Neuronal stem cell (in vitro differentiated cells): Measurements from ENCODE around the gene LHX4.
A peak's percentile ranks its signal among the peaks of the same experiment; 100 is the strongest.

Experiments
- DNase-seq: peaks from one replicate; pipeline ENCODE4 v3.0.0-alpha.2; 2013; ENCODE audit warnings: low spot score
- H2AFZ ChIP-seq: one replicate; pipeline ENCODE4 v1.6.1; 2013; ENCODE audit warnings: mild to moderate bottlenecking, low read length, inconsistent platforms
- H2AK5ac ChIP-seq: 2 replicates; pipeline ENCODE4 v1.6.1; 2013; ENCODE audit warnings: low read depth, mild to moderate bottlenecking, inconsistent platforms, low read length, moderate library complexity, mixed read lengths
- H2BK120ac ChIP-seq: 2 replicates; pipeline ENCODE4 v1.6.1; 2013; ENCODE audit warnings: low read depth, mild to moderate bottlenecking, inconsistent platforms, low read length, moderate library complexity, mixed read lengths
- H2BK12ac ChIP-seq: one replicate; pipeline ENCODE4 v1.6.1; 2013; ENCODE audit warnings: low read length, inconsistent platforms
- H2BK15ac ChIP-seq: 2 replicates; pipeline ENCODE4 v1.6.1; 2013; ENCODE audit warnings: mild to moderate bottlenecking, low read length, inconsistent platforms, mixed read lengths
- H2BK5ac ChIP-seq: one replicate; pipeline ENCODE4 v1.6.1; 2013; ENCODE audit warnings: inconsistent platforms, mild to moderate bottlenecking, low read length, moderate library complexity
- H3K14ac ChIP-seq: one replicate; pipeline ENCODE4 v1.6.1; 2013; ENCODE audit warnings: low read length, inconsistent platforms
- H3K18ac ChIP-seq: 2 replicates; pipeline ENCODE4 v1.6.1; 2013; ENCODE audit warnings: low read length, inconsistent platforms
- H3K23ac ChIP-seq: 2 replicates; pipeline ENCODE4 v1.6.1; 2013; ENCODE audit warnings: low read depth, mild to moderate bottlenecking, mixed read lengths, low read length, inconsistent platforms; ENCODE audit not compliant: poor library complexity
- H3K27ac ChIP-seq: replicated peaks from 3 replicates; pipeline ENCODE4 v1.5.1; 2013; ENCODE audit warnings: low read length, inconsistent platforms
- H3K27me3 ChIP-seq, 3 experiments: 2 replicates each; pipeline ENCODE4 v1.6.1; 2013; ENCODE audit warnings: low read length in 3 of 3, mild to moderate bottlenecking in 2 of 3, inconsistent platforms in 1 of 3, low read depth in 1 of 3, mixed read lengths in 1 of 3, moderate library complexity in 1 of 3; ENCODE audit not compliant: control insufficient read depth in 3 of 3, insufficient read depth in 3 of 3
- H3K36me3 ChIP-seq, 2 donors: replicated peaks in 1 of 2; 2 replicates each; pipeline ENCODE4 v1.6.1; 2013; ENCODE audit warnings: low read length in 2 of 2; ENCODE audit not compliant: control insufficient read depth in 2 of 2, insufficient read depth in 2 of 2
- H3K4ac ChIP-seq: 2 replicates; pipeline ENCODE4 v1.6.1; 2013; ENCODE audit warnings: inconsistent platforms, mild to moderate bottlenecking, low read length, moderate library complexity
- H3K4me1 ChIP-seq, 2 donors: 1 replicate in 1 of 2; 2 replicates in 1 of 2; pipeline ENCODE4 v1.6.1; 2013; ENCODE audit warnings: low read length in 2 of 2, low read depth in 1 of 2; ENCODE audit not compliant: control insufficient read depth in 2 of 2, insufficient read depth in 1 of 2
- H3K4me2 ChIP-seq: one replicate; pipeline ENCODE4 v1.6.1; 2013; ENCODE audit warnings: mild to moderate bottlenecking, low read length, inconsistent platforms; ENCODE audit not compliant: insufficient read depth, poor library complexity, severe bottlenecking
- H3K4me3 ChIP-seq, 2 donors: 2 replicates each; pipeline ENCODE4 v1.5.1; 2013; ENCODE audit warnings: low read length in 2 of 2, mild to moderate bottlenecking in 2 of 2, inconsistent platforms in 1 of 2, moderate library complexity in 1 of 2
- H3K79me1 ChIP-seq: one replicate; pipeline ENCODE4 v1.6.1; 2013; ENCODE audit warnings: low read depth, mild to moderate bottlenecking, inconsistent platforms, low read length, moderate library complexity
- H3K9ac ChIP-seq: one replicate; pipeline ENCODE4 v1.6.1; 2013; ENCODE audit warnings: mild to moderate bottlenecking, low read depth, low read length, inconsistent platforms; ENCODE audit not compliant: poor library complexity
- H3K9me3 ChIP-seq, 2 donors: replicated peaks in 1 of 2; 2 replicates each; pipeline versions ENCODE3 to v1.6.1; 2013; ENCODE audit warnings: low read length in 2 of 2, mild to moderate bottlenecking in 2 of 2, inconsistent platforms in 1 of 2, low read depth in 1 of 2, mixed read lengths in 1 of 2, moderate library complexity in 1 of 2; ENCODE audit not compliant: control insufficient read depth in 2 of 2, insufficient read depth in 1 of 2
- H4K8ac ChIP-seq: one replicate; pipeline ENCODE4 v1.6.1; 2013; ENCODE audit warnings: low read depth, mild to moderate bottlenecking, inconsistent platforms, low read length, moderate library complexity
- H4K91ac ChIP-seq: one replicate; pipeline ENCODE4 v1.6.1; 2013; ENCODE audit warnings: low read length, low read depth, mild to moderate bottlenecking, inconsistent platforms; ENCODE audit not compliant: poor library complexity
- WGBS, 2 donors: extraction: QIAGEN DNeasy Blood & Tissue Kit; methylation state at CpG; one replicate each; pipeline ENCODE4 v1.1.7; 2013; ENCODE audit warnings: missing lambda C conversion rate in 2 of 2, mixed read lengths in 1 of 2; ENCODE audit not compliant: insufficient read length in 2 of 2, insufficient replicate concordance in 1 of 2; ENCODE audit errors: extremely low coverage in 2 of 2; 5-methylcytosine and 5-hydroxymethylcytosine counted together

LHX4 gene

DNA sequence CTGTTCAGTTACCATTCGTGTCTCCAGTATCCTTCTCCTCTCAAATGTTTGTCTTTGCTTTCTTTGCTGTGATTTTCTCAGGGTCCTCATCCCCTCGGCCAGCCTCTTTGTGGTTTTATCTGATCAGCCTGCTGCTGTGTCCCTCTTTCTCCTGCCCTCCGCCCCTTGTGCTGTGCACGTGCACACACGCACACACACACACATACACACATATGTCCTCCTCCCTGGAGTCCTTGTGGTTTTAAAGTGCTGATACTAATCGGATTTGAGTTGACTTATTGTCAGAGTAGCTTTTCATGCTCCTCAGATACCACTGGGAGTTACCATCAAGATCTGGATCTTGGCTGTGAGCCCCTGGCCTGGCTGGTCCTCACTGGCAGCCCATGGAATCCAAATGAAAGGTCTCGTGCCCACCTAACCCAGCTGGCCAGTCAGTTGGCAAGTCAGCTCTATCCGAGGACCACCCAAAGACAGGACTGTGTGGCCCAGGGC is 41.3 kb upstream of the LHX4 start:
- H3K23ac ChIP-seq, result no peak overlapping the region
- H2BK12ac ChIP-seq, result no peak overlapping the region
- H3K4me1 ChIP-seq, result peaks cover 0 to 1% of the 10 kb centered on the region in 2 donors
- H3K9ac ChIP-seq, result no peak overlapping the region
- no peak overlapping the region for H2BK120ac ChIP-seq
- H2BK5ac ChIP-seq, result no peak overlapping the region
- no CpG with 5 or more reads among the region's 8 CpGs for WGBS, 2 donors
- no peak overlapping the region for H3K4me3 ChIP-seq
- H3K4me2 ChIP-seq, result no peak overlapping the region
- no peak overlapping the region for H3K18ac ChIP-seq
- no peak overlapping the region for H4K8ac ChIP-seq
- no peak overlapping the region for H2AK5ac ChIP-seq
- no peak overlapping the region for H2BK15ac ChIP-seq
- no peak overlapping the region for H3K14ac ChIP-seq
- no peaks in the 10 kb centered on the region for H3K79me1 ChIP-seq
- H3K27ac ChIP-seq, result no peak overlapping the region
- H3K36me3 ChIP-seq, result peaks cover 14 to 33% of the 10 kb centered on the region in 2 donors
- H4K91ac ChIP-seq, result no peak overlapping the region
- H3K4ac ChIP-seq, result no peak overlapping the region
- DNase-seq, result no peak
- no peak overlapping the region for H2AFZ ChIP-seq
- H3K27me3 ChIP-seq, result no peaks in the 10 kb centered on the region
- H3K9me3 ChIP-seq, result no peaks in the 10 kb centered on the region

DNA sequence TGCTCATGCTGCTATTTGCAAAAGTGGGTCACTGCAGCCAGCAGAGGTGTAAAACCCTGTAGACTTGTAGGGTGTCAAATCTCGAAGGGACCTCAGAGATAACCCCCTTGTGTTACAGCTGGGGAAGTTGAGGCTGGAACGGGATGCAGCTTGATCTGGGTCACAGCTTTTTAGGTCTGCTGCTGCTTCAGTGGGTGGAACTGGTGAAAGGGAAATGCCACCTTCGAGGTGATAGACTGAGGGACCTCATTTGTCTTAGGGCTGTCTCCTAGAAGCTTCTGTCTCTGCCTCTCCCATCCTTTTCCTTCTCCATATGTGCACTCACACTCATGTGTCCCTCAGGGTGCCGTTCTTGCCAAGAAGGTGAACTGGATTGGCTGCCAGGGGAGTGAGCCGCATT is 40.0 kb upstream of the LHX4 start:
- Histone ChIP-seq H3K4ac (no peak overlapping the region), H3K27me3 (no peaks in the 10 kb centered on the region), H3K27ac (no peak overlapping the region), H2BK5ac (peak overlapping the region; percentile 69), H3K79me1 (no peaks in the 10 kb centered on the region), H2BK15ac (no peak overlapping the region), H3K9me3 (no peaks in the 10 kb centered on the region), H3K4me1 (peaks cover 0 to 1% of the 10 kb centered on the region in 2 donors), H3K18ac (no peak overlapping the region), H2BK120ac (no peak overlapping the region), H2AK5ac (no peak overlapping the region), H3K23ac (no peak overlapping the region), H4K91ac (no peak overlapping the region), H3K9ac (no peak overlapping the region), H3K4me3 (no peak overlapping the region), H2AFZ (no peak overlapping the region), H4K8ac (no peak overlapping the region), H2BK12ac (no peak overlapping the region), H3K36me3 (peaks cover 14 to 32% of the 10 kb centered on the region in 2 donors), H3K4me2 (no peak overlapping the region), H3K14ac (no peak overlapping the region)
- WGBS, 2 donors, result no CpG with 5 or more reads among the region's 5 CpGs
- DNase-seq, result no peak

DNA sequence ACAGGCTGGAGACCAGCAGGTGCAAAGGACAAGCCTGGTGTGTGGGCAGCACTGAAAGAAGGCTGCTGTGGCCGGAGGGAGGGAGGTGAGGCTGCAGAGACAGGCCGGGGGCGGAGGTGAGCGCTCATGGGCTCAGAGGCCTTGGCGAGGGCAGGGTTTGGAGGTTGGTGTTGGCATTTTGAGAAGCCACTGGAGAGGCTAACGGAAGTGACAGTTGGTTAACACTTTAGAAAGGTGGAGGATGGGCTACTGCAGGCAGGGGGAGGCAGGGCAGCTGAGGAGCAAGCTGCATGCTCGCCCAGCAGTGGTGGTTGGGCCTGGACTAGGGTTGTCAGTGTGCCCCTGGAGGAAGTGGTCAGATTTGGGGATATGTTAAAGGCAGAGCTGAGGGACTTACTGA is 37.9 kb upstream of the LHX4 start:
- no peak overlapping the region for H2AFZ ChIP-seq
- peaks cover 0 to 1% of the 10 kb centered on the region in 2 donors for H3K4me1 ChIP-seq
- no peak overlapping the region for H2AK5ac ChIP-seq
- no peak overlapping the region for H3K23ac ChIP-seq
- H2BK12ac ChIP-seq, result no peak overlapping the region
- no peak overlapping the region for H3K4me2 ChIP-seq
- no peak overlapping the region for H3K9ac ChIP-seq
- H4K91ac ChIP-seq, result no peak overlapping the region
- H3K9me3 ChIP-seq, result no peaks in the 10 kb centered on the region
- H3K18ac ChIP-seq, result no peak overlapping the region
- no peak overlapping the region for H2BK120ac ChIP-seq
- no peak overlapping the region for H3K27ac ChIP-seq
- no CpG with 5 or more reads among the region's 7 CpGs for WGBS, 2 donors
- no peak overlapping the region for H3K14ac ChIP-seq
- H3K4me3 ChIP-seq, result no peak overlapping the region
- H3K4ac ChIP-seq, result no peak overlapping the region
- no peak for DNase-seq
- no peak overlapping the region for H2BK5ac ChIP-seq
- no peaks in the 10 kb centered on the region for H3K79me1 ChIP-seq
- H3K27me3 ChIP-seq, result no peaks in the 10 kb centered on the region
- peaks cover 21 to 24% of the 10 kb centered on the region in 2 donors for H3K36me3 ChIP-seq
- H4K8ac ChIP-seq, result no peak overlapping the region
- no peak overlapping the region for H2BK15ac ChIP-seq

- no peak overlapping the region for H2AFZ ChIP-seq
- H3K23ac ChIP-seq, result no peak overlapping the region
- no CpG with 5 or more reads among the region's 18 CpGs for WGBS, 2 donors
- peaks cover 21 to 23% of the 10 kb centered on the region in 2 donors for H3K36me3 ChIP-seq
- H4K8ac ChIP-seq, result no peak overlapping the region
- H3K4ac ChIP-seq, result peak overlapping the region; percentile 17
- no peak overlapping the region for H2BK120ac ChIP-seq
- peak overlapping the region; percentile 56 for H3K9ac ChIP-seq
- peaks cover 0 to 10% of the 10 kb centered on the region in 2 donors for H3K4me1 ChIP-seq
- H3K4me3 ChIP-seq, result no peak overlapping the region
- H4K91ac ChIP-seq, result no peak overlapping the region
- DNase-seq, result no peak
- H3K4me2 ChIP-seq, result no peak overlapping the region
- H2BK5ac ChIP-seq, result no peak overlapping the region
- H3K18ac ChIP-seq, result peak overlapping the region; percentile 45
- H3K9me3 ChIP-seq, result no peaks in the 10 kb centered on the region
- no peaks in the 10 kb centered on the region for H3K79me1 ChIP-seq
- H2BK15ac ChIP-seq, result no peak overlapping the region
- no peak overlapping the region for H3K27ac ChIP-seq
- no peak overlapping the region for H3K14ac ChIP-seq
- H3K27me3 ChIP-seq, result no peaks in the 10 kb centered on the region
- no peak overlapping the region for H2BK12ac ChIP-seq
- H2AK5ac ChIP-seq, result no peak overlapping the region
Observed at GRCh38 chr1:180193141-180194047, 36.7 kb upstream of the LHX4 start.
